Frontal cortex (tissue), 4 donors: ENCODE data around the gene AIPL1. TPM values are rescaled to one million over a fixed set of nuclear protein-coding genes. Genes with fewer than 3 reads are reported as not detected.

ENCODE experiments used
- DNase-seq, 2 donors: peaks; one replicate each; pipeline ENCODE4 v3.0.0; 2012; ENCODE audit warnings: low spot score in 2 of 2
- FAIRE-seq: peaks from 2 replicates; lab custom pipeline; 2012; peaks lifted over from hg19 to GRCh38; lab: Jason Lieb, UNC
- total RNA-seq: library from RNA; depleted of rRNA; stranded (reverse); fragments of >200 nt; gene quantifications from one replicate; pipeline ENCODE4 v1.2.3, GENCODE V29; 2014
- donor health status: control.
- donor health status: control.
- donor health status: control.

AIPL1 gene
- total RNA-seq, 1 donor from 2014 or later = not detected

- DNase-seq = no peak
- no peak for FAIRE-seq
Observed at GRCh38 chr17:6452471-6453266, 17.7 kb upstream of the AIPL1 start.

DNA sequence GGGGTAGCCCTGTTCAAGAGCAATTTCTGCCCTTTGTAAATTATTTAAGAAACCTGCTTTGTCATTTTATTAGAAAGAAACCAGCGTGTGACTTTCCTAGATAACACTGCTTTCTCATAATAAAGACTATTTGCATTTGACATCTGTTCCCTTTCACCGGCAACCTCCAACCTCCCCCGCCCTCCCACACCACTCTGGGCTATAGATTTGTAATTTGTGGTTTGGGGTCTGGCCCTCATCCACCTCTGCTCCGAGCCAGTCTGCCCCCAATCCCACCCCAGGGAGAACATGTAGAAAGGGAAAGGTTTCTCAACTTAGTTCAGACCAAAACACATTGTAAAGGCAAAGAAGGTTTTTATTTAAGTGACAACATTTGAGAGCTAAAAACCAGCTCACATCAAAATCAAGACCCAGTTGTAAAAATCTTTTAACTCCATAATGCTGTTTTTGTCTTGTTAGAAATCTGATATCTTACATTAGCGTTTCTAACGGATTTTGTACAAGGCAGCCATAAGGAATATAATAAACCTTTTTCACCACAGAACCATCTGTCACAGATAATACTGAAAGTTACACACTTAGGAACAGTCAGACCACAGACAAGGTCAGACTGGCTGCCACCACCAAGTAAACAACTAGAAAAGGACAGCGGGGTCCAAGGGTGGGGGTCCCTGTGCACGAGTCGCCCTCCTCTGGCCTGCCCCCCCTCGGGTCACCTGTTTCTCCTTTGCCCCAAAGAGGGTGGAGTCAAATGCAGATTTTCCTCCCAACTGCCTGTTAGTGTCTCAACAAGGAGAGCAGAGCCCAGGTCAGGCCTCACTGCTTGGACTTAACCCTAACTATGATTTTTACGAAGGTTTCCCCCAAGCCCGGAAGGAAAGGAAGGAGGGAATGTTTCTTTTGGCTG is 16.3 kb upstream of the AIPL1 start:
- DNase-seq = no peak
- FAIRE-seq = no peak

- FAIRE-seq = no peak
- DNase-seq = no peak
Observed at GRCh38 chr17:6449307-6449706, 14.4 kb upstream of the AIPL1 start.

- DNase-seq (no peak), FAIRE-seq (no peak)
Observed at GRCh38 chr17:6448473-6448872, 13.6 kb upstream of the AIPL1 start.

DNA sequence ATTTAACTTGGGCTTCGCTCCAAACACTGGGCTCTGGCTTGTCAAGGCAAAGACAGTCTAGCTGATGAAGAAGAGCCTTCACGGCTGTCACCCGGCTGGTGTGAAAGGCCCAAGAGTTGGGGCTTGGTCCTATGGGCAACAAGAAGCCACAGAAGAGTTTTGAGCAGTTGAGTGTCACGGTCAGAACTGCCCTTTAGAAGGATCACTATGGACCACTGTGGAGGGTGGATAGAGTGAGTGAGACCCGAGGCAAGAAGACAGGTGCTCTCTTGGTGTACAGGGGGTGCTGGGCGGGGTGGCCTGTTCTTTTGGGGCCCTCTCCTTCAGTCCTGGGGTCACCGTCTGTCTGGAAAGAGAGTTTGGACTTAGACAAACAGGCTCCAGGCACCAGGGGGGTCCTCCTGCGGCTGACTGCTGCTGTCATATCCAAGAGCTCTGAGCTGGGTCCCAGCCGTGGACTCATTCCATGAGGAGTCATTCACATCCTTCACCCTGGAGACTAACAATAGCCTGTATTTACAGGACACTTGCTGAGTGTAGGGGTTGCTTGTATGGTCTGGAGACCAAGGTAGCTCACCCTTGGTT is 11.7 kb upstream of the AIPL1 start:
- FAIRE-seq = no peak
- DNase-seq = no peak

GRCh38 chr17:6444571-6445335 is 9.8 kb upstream of the AIPL1 start:
- DNase-seq (no peak), FAIRE-seq (no peak)

- DNase-seq (peak; percentile 94 to 98), FAIRE-seq (no peak)
Observed at GRCh38 chr17:6443692-6444570, 9.0 kb upstream of the AIPL1 start, which contains the start of gene PIMREG. Gene PIMREG (plus strand): TSS chr17:6444455. CDS start chr17:6445111, 656 bp downstream.

DNA sequence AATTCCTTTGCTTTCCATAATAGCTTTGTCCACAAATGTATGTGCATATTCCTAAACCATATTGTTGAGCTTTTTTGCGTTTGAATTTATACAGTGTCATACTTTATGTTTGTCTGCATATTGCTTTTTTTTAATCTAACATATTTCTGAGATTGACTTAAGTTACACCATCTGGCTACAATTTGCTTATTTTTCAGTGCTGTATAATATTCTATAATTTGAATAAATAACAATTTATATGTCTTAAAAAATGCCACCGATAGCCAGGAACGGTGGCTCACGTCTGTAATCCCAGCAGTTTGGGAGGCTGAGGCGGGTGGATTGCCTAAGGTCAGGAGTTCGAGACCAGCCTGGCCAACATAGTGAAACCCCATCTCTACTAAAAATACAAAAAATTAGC is 7.9 kb upstream of the AIPL1 start:
- no peak for FAIRE-seq
- no peak for DNase-seq

DNA sequence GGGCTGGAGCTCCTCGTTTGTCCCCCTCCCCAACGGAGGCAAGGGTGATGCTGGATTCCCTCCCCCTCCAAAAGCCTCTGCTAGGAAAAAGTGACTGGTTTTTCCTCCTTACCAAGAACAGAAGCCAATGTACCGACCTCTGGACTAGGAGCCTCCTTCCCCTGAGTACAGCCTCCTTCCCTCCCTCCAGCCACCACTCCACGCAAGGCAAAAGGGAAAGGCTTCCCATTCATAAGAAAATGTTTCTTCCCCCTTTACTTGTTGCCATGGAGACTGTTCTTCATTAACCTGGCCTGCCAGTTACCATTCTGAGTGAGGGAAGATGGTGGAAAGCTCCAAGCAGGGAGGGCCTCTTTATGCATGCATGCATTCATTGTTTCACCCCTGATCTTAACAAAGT is 5.0 kb upstream of the AIPL1 start:
- no peak for FAIRE-seq

DNA sequence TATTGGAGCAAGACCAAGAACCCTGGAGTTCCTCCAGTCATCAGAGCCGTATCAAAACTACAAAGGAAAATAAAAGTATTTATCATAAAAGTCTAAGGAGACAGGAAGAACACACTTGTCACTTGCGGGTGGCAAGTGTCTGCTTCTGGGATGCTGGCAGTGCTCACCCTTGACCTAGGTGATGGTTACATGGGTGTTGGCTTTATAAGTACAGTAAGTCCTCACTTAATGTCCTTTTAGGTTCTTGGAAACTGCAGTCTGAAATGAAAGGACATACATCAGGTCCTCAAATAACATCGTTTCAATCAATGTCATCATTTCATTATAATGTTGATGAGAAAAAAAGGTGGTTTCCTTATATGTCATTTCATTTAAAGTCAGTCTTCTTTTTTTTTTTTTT is 3.0 kb upstream of the AIPL1 start:
- FAIRE-seq (no peak), DNase-seq (no peak)

More for the DNA sequence above, 5.0 kb upstream of the AIPL1 start:
- no peak for DNase-seq

DNA sequence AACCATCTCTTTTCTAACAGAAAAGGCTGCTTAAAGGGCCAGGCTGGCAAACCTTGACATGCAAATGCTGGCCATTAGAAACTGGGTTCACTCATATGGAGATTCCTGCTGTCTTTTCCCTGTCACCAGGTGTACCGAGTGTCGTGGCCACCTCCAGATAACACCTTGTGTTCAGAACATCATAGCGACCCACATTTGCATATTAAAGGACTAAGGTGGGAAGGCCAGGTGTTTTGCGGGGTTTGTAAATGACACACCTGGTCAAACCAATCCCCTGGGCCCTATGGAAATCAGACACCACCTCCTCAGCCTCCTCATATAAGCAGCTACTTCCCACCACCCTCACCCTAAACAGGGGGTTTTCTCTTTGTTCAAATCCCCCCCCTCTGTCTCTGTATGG is 2.5 kb upstream of the AIPL1 start:
- DNase-seq = no peak
- no peak for FAIRE-seq

DNA sequence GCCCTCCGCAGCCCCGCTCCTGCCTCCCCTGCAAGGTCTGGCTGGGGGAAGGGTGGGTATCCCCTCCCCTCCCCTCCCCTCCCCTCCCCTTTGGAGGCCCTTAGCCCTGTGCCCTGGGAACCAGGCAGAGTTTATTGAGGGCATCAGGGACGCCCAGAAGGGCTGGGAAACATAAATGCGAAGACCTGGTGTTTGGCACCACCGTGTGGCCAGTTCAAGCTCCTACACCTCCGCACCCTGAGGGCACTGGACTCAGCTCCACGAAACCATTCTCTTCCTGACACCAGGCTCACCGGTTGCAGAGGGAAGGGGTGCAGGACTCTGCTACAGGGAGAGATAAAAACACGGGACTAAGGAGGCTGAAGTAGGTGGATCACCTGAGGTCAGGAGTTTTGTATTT is 1.0 kb upstream of the AIPL1 start:
- FAIRE-seq (no peak), DNase-seq (peak; percentile 57 to 84)

DNA sequence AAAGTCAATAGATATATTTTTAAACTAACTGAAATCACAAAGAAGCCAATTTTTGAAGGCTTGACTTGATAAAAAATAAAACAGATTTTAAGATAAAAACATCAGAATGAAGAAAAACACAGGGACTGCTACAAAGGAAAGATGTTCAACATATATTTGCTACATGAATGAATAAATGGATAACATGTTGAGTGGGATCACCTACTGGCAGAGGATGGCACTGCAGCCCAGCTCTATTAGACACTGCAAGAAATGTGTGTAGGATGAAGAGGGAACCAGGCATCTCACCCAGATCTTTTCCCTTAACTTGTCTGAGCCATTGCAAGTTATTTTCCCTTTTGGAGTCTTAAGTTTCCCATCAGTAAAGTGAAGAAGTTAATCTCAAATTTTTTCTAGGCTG is 4.2 kb downstream of the AIPL1 start:
- no peak for FAIRE-seq
- no peak for DNase-seq

GRCh38 chr17:6429266-6429665 is 5.7 kb downstream of the AIPL1 start:
- DNase-seq (no peak), FAIRE-seq (no peak)

- no peak for DNase-seq
- FAIRE-seq = no peak
Observed at GRCh38 chr17:6428207-6428965, 6.5 kb downstream of the AIPL1 start.

- FAIRE-seq = no peak
- DNase-seq = no peak
Observed at GRCh38 chr17:6427279-6427781, 7.6 kb downstream of the AIPL1 start.

DNA sequence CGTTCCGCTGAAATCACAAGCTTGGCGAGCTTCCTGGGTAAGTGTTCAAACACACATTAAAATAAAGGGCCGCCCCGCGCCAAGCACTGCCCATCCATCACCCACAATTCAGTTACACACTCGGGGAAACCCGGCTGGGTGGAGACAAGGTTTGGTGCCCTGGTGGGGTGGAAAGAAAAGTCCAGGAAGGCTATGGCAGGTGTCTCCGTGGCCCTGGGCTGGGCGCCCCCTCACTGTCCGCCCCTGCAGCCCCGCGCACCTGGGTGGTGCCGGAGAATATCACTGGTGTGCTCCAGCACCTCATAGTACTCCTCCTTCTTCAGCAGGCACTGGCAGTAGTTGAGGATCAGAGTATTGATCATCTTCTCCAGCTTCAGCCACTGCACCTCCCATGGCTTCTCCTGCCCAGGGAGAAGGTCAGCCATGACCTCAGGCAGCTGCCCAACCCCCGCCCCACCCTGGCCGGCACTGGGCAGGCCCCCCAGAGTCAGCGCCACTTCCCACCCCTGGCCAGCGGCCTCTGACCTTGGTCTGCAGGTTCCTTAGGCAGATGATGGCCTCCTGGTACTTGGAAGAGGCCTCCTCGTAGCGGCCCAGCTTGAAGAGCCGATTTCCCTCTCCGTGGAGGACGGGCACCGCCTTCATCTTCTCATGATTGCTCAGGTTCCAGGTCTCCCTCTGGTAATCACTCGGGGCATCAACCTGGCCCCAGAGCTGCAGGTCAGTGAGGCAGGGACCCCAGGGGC is 8.4 kb downstream of the AIPL1 start:
- FAIRE-seq (no peak), DNase-seq (no peak)
